DND-41 (cell line): ENCODE data around the gene HMX2.

Experiments
- ATAC-seq: fragments of 200-7000 bp; cut with Tn5 transposase; 3 replicates; pipeline ENCODE4 v1.9.1; 2021; ENCODE audit warnings: low read depth; ENCODE audit not compliant: insufficient read depth
- DNase-seq: peaks from one replicate; pipeline ENCODE4 v3.0.0-alpha.2; 2020
- H2AFZ ChIP-seq: 2 replicates; pipeline ENCODE4 v1.6.0; 2012; ENCODE audit warnings: low read depth, low read length
- H3K27ac ChIP-seq: 2 replicates; pipeline ENCODE4 v1.5.1; 2012; ENCODE audit warnings: low read length, inconsistent platforms
- H3K27me3 ChIP-seq: fragments of 200-600 bp; sonication (generic); 2 replicates; pipeline ENCODE4 v1.6.0; 2012; ENCODE audit warnings: low read length, mild to moderate bottlenecking, inconsistent platforms; ENCODE audit not compliant: insufficient read depth, poor library complexity
- H3K36me3 ChIP-seq: 2 replicates; pipeline ENCODE4 v1.5.1; 2012; ENCODE audit warnings: low read length, inconsistent platforms; ENCODE audit not compliant: insufficient read depth
- H3K4me1 ChIP-seq: 2 replicates; pipeline ENCODE4 v1.5.1; 2012; ENCODE audit warnings: mild to moderate bottlenecking, low read length; ENCODE audit not compliant: insufficient read depth
- H3K4me2 ChIP-seq: 2 replicates; pipeline ENCODE4 v1.6.0; 2012; ENCODE audit warnings: mild to moderate bottlenecking, moderate library complexity, low read length, inconsistent platforms; ENCODE audit not compliant: insufficient read depth
- H3K4me3 ChIP-seq, 2 experiments: fragments of 200-600 bp in 1 of 2; shearing (Covaris generic) in 1 of 2; 2 replicates each; pipeline ENCODE4 v1.5.1; 2012 to 2016; ENCODE audit warnings: inconsistent platforms in 2 of 2, low read length in 2 of 2, mild to moderate bottlenecking in 2 of 2, low read depth in 1 of 2, moderate library complexity in 1 of 2
- H3K79me2 ChIP-seq: 2 replicates; pipeline ENCODE4 v1.6.0; 2012; ENCODE audit warnings: low read length, inconsistent platforms; ENCODE audit not compliant: insufficient read depth
- H3K9ac ChIP-seq: 2 replicates; pipeline ENCODE4 v1.6.0; 2012; ENCODE audit warnings: low read depth, mild to moderate bottlenecking, inconsistent platforms, low read length, moderate library complexity
- H3K9me3 ChIP-seq: 2 replicates; pipeline ENCODE4 v1.5.1; 2012; ENCODE audit warnings: low read length, moderate library complexity, mild to moderate bottlenecking, inconsistent platforms; ENCODE audit not compliant: insufficient read depth, severe bottlenecking
- H4K20me1 ChIP-seq: 2 replicates; pipeline ENCODE4 v1.6.0; 2012; ENCODE audit warnings: low read length; ENCODE audit not compliant: insufficient read depth
- CTCF ChIP-seq: IDR thresholded peaks from 2 replicates; pipeline ENCODE4 v1.5.1; 2012; ENCODE audit warnings: borderline replicate concordance, low read length, moderate library complexity, mild to moderate bottlenecking; ENCODE audit not compliant: poor library complexity, severe bottlenecking; ENCODE audit errors: extremely low read depth
- EZH2 ChIP-seq: IDR thresholded peaks from 3 replicates; pipeline ENCODE4 v1.6.1; 2012; ENCODE audit warnings: borderline replicate concordance, low read depth, mild to moderate bottlenecking, moderate library complexity, low read length, inconsistent platforms; ENCODE audit not compliant: severe bottlenecking

Gene HMX2

GRCh38 chr10:123150986-123151736 lies 3.2 kb downstream of the HMX2 start:
- Histone ChIP-seq H3K27me3 (no peaks in the 10 kb centered on the region), H3K9me3 (no peaks in the 10 kb centered on the region), H3K4me3 (no peak overlapping the region), H3K36me3 (peaks cover 18% of the 10 kb centered on the region), H2AFZ (no peak overlapping the region), H4K20me1 (peaks cover 13% of the 10 kb centered on the region), H3K4me1 (peaks cover 20% of the 10 kb centered on the region), H3K9ac (no peak overlapping the region), H3K27ac (no peak overlapping the region), H3K4me2 (no peak overlapping the region), H3K79me2 (peaks cover 20% of the 10 kb centered on the region)
- DNase-seq, result no peak
- TF ChIP-seq CTCF, result no peak
- no peak for TF ChIP-seq EZH2
- ATAC-seq, result no peak

GRCh38 chr10:123151737-123152135 lies 3.8 kb downstream of the HMX2 start:
- H3K27me3 ChIP-seq, result no peaks in the 10 kb centered on the region
- no peak overlapping the region for H3K9ac ChIP-seq
- H3K4me2 ChIP-seq, result no peak overlapping the region

GRCh38 chr10:123153486-123154091 lies 5.7 kb downstream of the HMX2 start:
- Histone ChIP-seq H3K79me2 (peaks cover 45% of the 10 kb centered on the region), H4K20me1 (peaks cover 33% of the 10 kb centered on the region), H3K9me3 (no peaks in the 10 kb centered on the region), H3K36me3 (peaks cover 43% of the 10 kb centered on the region), H3K27me3 (no peaks in the 10 kb centered on the region), H3K4me3 (peak overlapping the region in 1 of 2 experiments; percentile 90; a peak in 2 of 4 replicates), H3K4me2 (peak overlapping the region; percentile 83), H3K27ac (peak overlapping the region; percentile 85), H2AFZ (peak overlapping the region; percentile 86), H3K9ac (peak overlapping the region; percentile 94), H3K4me1 (peaks cover 44% of the 10 kb centered on the region)
- ATAC-seq (no peak), DNase-seq (no peak)
- TF ChIP-seq EZH2, result no peak
- no peak for TF ChIP-seq CTCF

More at GRCh38 chr10:123151737-123152135, 3.8 kb downstream of the HMX2 start:
- Histone ChIP-seq H3K4me1 (peaks cover 25% of the 10 kb centered on the region), H3K79me2 (peaks cover 26% of the 10 kb centered on the region), H3K9me3 (no peaks in the 10 kb centered on the region), H3K27ac (no peak overlapping the region), H2AFZ (no peak overlapping the region), H3K4me3 (no peak overlapping the region), H4K20me1 (peaks cover 16% of the 10 kb centered on the region), H3K36me3 (peaks cover 24% of the 10 kb centered on the region)
- ATAC-seq, result no peak
- TF ChIP-seq CTCF, result no peak
- no peak for TF ChIP-seq EZH2
- no peak for DNase-seq
